ENCODE data around the gene ZNF425. TPM values are rescaled to one million over a fixed set of nuclear protein-coding genes. Genes with fewer than 3 reads are reported as not detected.
"Not testable (repeated sequence)": the region's sequence is repeated elsewhere in the genome, so short reads cannot be mapped to it uniquely, and the experiment has no call there.

Gene ZNF425
- total RNA-seq, 1 experiment from 2014 or later = 3.0 TPM

GRCh38 chr7:149097088-149097487, 29.0 kb downstream of the ZNF425 start:
- no peak; the same call in 1 of the 2 replicates for ATAC-seq

GRCh38 chr7:149093228-149093627, 32.9 kb downstream of the ZNF425 start:
- no TSS peak for BruUV-seq (replicated peaks)
- H3K4me1 ChIP-seq (ENCODE audit: control insufficient read depth, insufficient read depth, low read length) = no peaks in the 10 kb centered on the region
- no peaks in the 10 kb centered on the region for H3K27me3 ChIP-seq (ENCODE audit: control insufficient read depth, insufficient read depth, low read length)
- DNase-seq (ENCODE audit: low read depth, low spot score) = no peak
- H3K4me3 ChIP-seq (ENCODE audit: low read depth in 2 of 2, low read length in 2 of 2) = no peak overlapping the region
- in situ Hi-C loops (cut with HindIII; ENCODE audit: low pct_unique_long_range_greater_than_20kb, low sequenced_read_pairs) = no loop called here
- no peaks in the 10 kb centered on the region for H3K36me3 ChIP-seq (ENCODE audit: control insufficient read depth, insufficient read depth, low read length)
- ATAC-seq = no peak
- POLR2A ChIA-PET = no interaction called here
- H3K9me3 ChIP-seq (ENCODE audit: control insufficient read depth, insufficient read depth, low read depth, low read length) = no peaks in the 10 kb centered on the region
- CTCF ChIA-PET = no interaction called here
- intact Hi-C loops (cut with micrococcal nuclease; ENCODE audit: unreplicated experiment) = no loop called here
- TF ChIP-seq TCF7L2 (IDR thresholded peaks at IDR 0.05; ENCODE audit: low read depth, low read length) = no peak
- TF ChIP-seq CTCF (IDR thresholded peaks at IDR 0.05) = no peak
- no peak for TF ChIP-seq REST (IDR thresholded peaks at IDR 0.05; ENCODE audit: insufficient read depth in 1 of 2, low read depth in 2 of 2, low read length in 1 of 2)
- no peak for TF ChIP-seq SIN3A (IDR thresholded peaks at IDR 0.05; ENCODE audit: borderline replicate concordance, insufficient read depth, low read depth, low read length)
- no peak for TF ChIP-seq POLR2AphosphoS5 (IDR thresholded peaks at IDR 0.05; ENCODE audit: low read depth, low read length)
- H3K27ac ChIP-seq (ENCODE audit: low read length) = no peak overlapping the region

More at GRCh38 chr7:149097088-149097487, 29.0 kb downstream of the ZNF425 start:
- H3K27ac ChIP-seq (ENCODE audit: low read length) = no peak overlapping the region
- no peaks in the 10 kb centered on the region for H3K36me3 ChIP-seq (ENCODE audit: control insufficient read depth, insufficient read depth, low read length)
- TF ChIP-seq TCF7L2 (IDR thresholded peaks at IDR 0.05; ENCODE audit: low read depth, low read length) = no peak
- no peak for TF ChIP-seq SIN3A (IDR thresholded peaks at IDR 0.05; ENCODE audit: borderline replicate concordance, insufficient read depth, low read depth, low read length)
- no peak for TF ChIP-seq POLR2AphosphoS5 (IDR thresholded peaks at IDR 0.05; ENCODE audit: low read depth, low read length)
- TF ChIP-seq CTCF (IDR thresholded peaks at IDR 0.05) = no peak
- no peak for TF ChIP-seq REST (IDR thresholded peaks at IDR 0.05; ENCODE audit: insufficient read depth in 1 of 2, low read depth in 2 of 2, low read length in 1 of 2)
- H3K27me3 ChIP-seq (ENCODE audit: control insufficient read depth, insufficient read depth, low read length) = no peaks in the 10 kb centered on the region
- in situ Hi-C loops (cut with HindIII; ENCODE audit: low pct_unique_long_range_greater_than_20kb, low sequenced_read_pairs) = no loop called here
- H3K9me3 ChIP-seq (ENCODE audit: control insufficient read depth, insufficient read depth, low read depth, low read length) = no peaks in the 10 kb centered on the region
- CTCF ChIA-PET = no interaction called here
- no peak overlapping the region for H3K4me3 ChIP-seq (ENCODE audit: low read depth in 2 of 2, low read length in 2 of 2)
- no peak for DNase-seq (ENCODE audit: low read depth, low spot score)
- BruUV-seq (replicated peaks) = no TSS peak
- intact Hi-C loops (cut with micrococcal nuclease; ENCODE audit: unreplicated experiment) = no loop called here
- POLR2A ChIA-PET = no interaction called here
- no peaks in the 10 kb centered on the region for H3K4me1 ChIP-seq (ENCODE audit: control insufficient read depth, insufficient read depth, low read length)

- H3K4me3 ChIP-seq (ENCODE audit: low read depth in 2 of 2, low read length in 2 of 2); H3K27me3 ChIP-seq (ENCODE audit: control insufficient read depth, insufficient read depth, low read length); H3K36me3 ChIP-seq (ENCODE audit: control insufficient read depth, insufficient read depth, low read length); H3K4me1 ChIP-seq (ENCODE audit: control insufficient read depth, insufficient read depth, low read length); BruUV-seq (replicated peaks); in situ Hi-C loops (cut with HindIII; ENCODE audit: low pct_unique_long_range_greater_than_20kb, low sequenced_read_pairs); DNase-seq (ENCODE audit: low read depth, low spot score); H3K9me3 ChIP-seq (ENCODE audit: control insufficient read depth, insufficient read depth, low read depth, low read length); H3K27ac ChIP-seq (ENCODE audit: low read length); ATAC-seq; intact Hi-C loops (cut with micrococcal nuclease; ENCODE audit: unreplicated experiment): not testable (repeated sequence)
- POLR2A ChIA-PET = interaction anchor here (0.7 kb wide), 1 partner anchor 404 kb away, joined by 7 read pairs; no protein-coding TSS in a partner anchor
- CTCF ChIA-PET = interaction anchor here (0.7 kb wide), 1 partner anchor 16 kb away, joined by 4 read pairs; no protein-coding TSS in a partner anchor
Observed at GRCh38 chr7:149092244-149092643, 33.9 kb downstream of the ZNF425 start.

All from Panc1 (cell line).